Lung (tissue), 16 donors: ENCODE results near the gene C11orf16. TPM values are rescaled to one million over a fixed set of nuclear protein-coding genes. Genes with fewer than 3 reads are reported as not detected.
"Not testable (repeated sequence)": the region's sequence is repeated elsewhere in the genome, so short reads cannot be mapped to it uniquely, and the experiment has no call there.

Experiments used
- ATAC-seq: fragments of 200-7000 bp; cut with Tn5 transposase; one replicate; pipeline ENCODE4 v1.9.1; 2020; ENCODE audit warnings: moderate number of reproducible peaks; ENCODE audit not compliant: insufficient read depth, low FRiP score
- DNase-seq, 3 donors: peaks; one replicate each; pipeline ENCODE4 v3.0.0-alpha.2; 2013 to 2017
- H3K27ac ChIP-seq, 2 donors: one replicate each; pipeline ENCODE4 v1.5.1; 2013; ENCODE audit warnings: mild to moderate bottlenecking in 2 of 2, moderate library complexity in 2 of 2, control low read depth in 1 of 2, inconsistent platforms in 1 of 2, low read depth in 1 of 2, low read length in 1 of 2
- H3K27me3 ChIP-seq, 3 donors: one replicate each; pipeline ENCODE4 v1.5.1; 2013; ENCODE audit warnings: low read length in 2 of 3; ENCODE audit not compliant: control insufficient read depth in 3 of 3, insufficient read depth in 3 of 3
- H3K36me3 ChIP-seq, 4 donors: one replicate each; pipeline ENCODE4 v1.5.1; 2013; ENCODE audit warnings: low read length in 4 of 4, mild to moderate bottlenecking in 1 of 4, moderate library complexity in 1 of 4; ENCODE audit not compliant: control insufficient read depth in 4 of 4, insufficient read depth in 4 of 4
- H3K4me1 ChIP-seq, 5 donors: one replicate each; pipeline ENCODE4 v1.5.1; 2013; ENCODE audit warnings: low read length in 5 of 5, mild to moderate bottlenecking in 2 of 5, moderate library complexity in 1 of 5; ENCODE audit not compliant: control insufficient read depth in 5 of 5, insufficient read depth in 5 of 5
- H3K4me3 ChIP-seq: one replicate; pipeline ENCODE4 v1.5.1; 2013; ENCODE audit warnings: mild to moderate bottlenecking, control low read depth, moderate library complexity
- H3K9ac ChIP-seq, 2 donors: one replicate each; pipeline ENCODE4 v1.5.1; 2013; ENCODE audit warnings: low read length in 2 of 2, control low read depth in 1 of 2; ENCODE audit not compliant: insufficient read depth in 1 of 2
- H3K9me3 ChIP-seq, 4 donors: one replicate each; pipeline ENCODE4 v1.5.1; 2013; ENCODE audit warnings: low read length in 3 of 4, mild to moderate bottlenecking in 1 of 4, moderate library complexity in 1 of 4; ENCODE audit not compliant: control insufficient read depth in 4 of 4, insufficient read depth in 3 of 4
- WGBS, 2 donors: extraction: QIAGEN DNeasy Blood & Tissue Kit; methylation state at CpG; one replicate each; pipeline ENCODE4 v1.1.7; 2013; 5-methylcytosine and 5-hydroxymethylcytosine counted together
- long read RNA-seq, 5 donors: transcript quantifications; one replicate each; lab custom pipeline, GENCODE V29; 2026
- polyA plus RNA-seq, 2 donors: library from polyadenylated mRNA; stranded (reverse); fragments of 200-250 nt; gene quantifications; one replicate each; pipeline ENCODE4 v1.2.1, GENCODE V29; 2013
- total RNA-seq, 2 donors: library from RNA; depleted of rRNA in 1 of 2; stranded (reverse); fragments of >200 nt in 1 of 2; gene quantifications; one replicate each; pipeline ENCODE4 v1.2.1, GENCODE V29; 2014 to 2021
- TF ChIP-seq, protein P1 (sequence below): IDR thresholded peaks from 2 replicates; pipeline ENCODE4 v1.5.1; 2012; ENCODE audit warnings: mild to moderate bottlenecking; ENCODE audit errors: control extremely low read depth, extremely low read depth
- donor health status: control.
- donor health status: control.
- donor health status: Bipolar disorder and iron deficiency.
- donor health status: healthy.
- donor health status: DM: yes; HTN: yes; CAD: no.

The C11orf16 gene, protein sequence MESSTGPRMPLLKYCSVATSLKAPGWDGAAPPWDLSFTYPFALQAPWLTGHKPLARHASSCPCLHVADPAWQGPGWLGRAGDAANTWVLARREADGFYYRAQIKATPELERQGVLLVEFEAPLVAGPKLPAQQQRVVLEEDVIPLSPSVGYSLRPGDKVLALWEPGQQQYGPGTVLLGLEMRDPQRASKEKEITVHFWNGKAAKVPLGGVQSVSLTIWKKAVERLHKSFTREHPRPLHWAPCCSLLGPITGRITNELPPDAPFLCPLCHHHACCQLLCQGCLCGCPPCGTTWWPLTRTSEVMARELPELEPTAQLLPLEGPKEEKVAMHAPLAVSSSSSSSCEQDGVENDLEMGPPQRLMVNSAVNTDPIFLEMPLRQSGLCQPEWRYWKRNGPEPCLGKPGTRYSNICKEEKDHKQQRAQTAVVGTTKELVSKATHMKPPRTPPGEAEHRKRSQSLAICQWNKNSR
- 10 to 100 TPM in 1 of 2 donors, 1 to 10 TPM in 1; 8.4 to 14.0 TPM for total RNA-seq
- 1 to 10 TPM; 1.9 to 3.1 TPM for polyA plus RNA-seq
- long read RNA-seq, donor 1, partial matches to known transcripts, result 0 of 2 reads
- long read RNA-seq, donor 1, other reads (novel, unspliced or antisense), result 0 of 2 reads
- long read RNA-seq, donor 2, result 0 reads
- long read RNA-seq, donor 3, partial matches to known transcripts, result 0 of 3 reads
- long read RNA-seq, donor 3, other reads (novel, unspliced or antisense), result 0 of 3 reads
- long read RNA-seq, donor 4, result 0 reads
- long read RNA-seq, donor 5, partial matches to known transcripts, result 0 of 1 reads
- long read RNA-seq, donor 5, other reads (novel, unspliced or antisense), result 0 of 1 reads

DNA sequence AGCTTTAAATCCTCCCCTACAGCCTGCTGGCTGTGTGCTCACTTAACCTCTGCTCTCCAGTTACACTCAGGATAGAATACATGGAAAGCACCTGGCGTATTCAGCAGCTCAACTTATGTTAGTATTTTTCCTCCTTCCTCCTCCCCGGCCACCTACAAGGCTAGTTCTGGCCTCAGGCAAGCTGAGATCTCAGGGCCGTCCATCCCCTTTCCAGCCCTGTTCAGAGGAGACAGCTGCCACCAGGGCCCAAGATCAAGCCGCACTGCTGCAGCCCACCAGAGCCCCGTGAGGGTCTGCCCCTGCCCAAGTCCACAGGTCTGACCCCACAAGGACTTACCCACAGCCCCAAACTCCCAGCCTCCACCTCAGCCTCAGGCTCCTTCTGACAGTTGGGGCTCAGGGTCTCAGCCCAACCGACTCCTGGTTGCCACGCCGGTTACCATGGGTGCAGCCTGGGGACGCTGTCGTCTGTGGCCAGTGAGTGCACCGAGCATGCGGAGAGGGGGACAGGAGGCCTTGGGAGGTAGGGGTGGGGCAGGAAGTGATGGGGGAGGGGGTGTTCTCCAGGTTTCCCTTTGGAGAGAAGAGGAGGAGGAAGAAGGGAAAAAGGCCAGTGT is at the start of gene C11orf16:
C11orf16 (minus strand) TSS at position 384 of the 617 bp plus-strand sequence. CDS start 639 bp downstream, outside the sequence.
- Histone ChIP-seq H3K27ac (no peak within 1 kb of the TSS), H3K27me3 (no peaks in the 10 kb centered on the region), H3K9ac (no peak within 1 kb of the TSS), H3K9me3 (no peaks in the 10 kb centered on the region), H3K4me1 (no peaks in the 10 kb centered on the region), H3K4me3 (no peak within 1 kb of the TSS), H3K36me3 (no peaks in the 10 kb centered on the region)
- ATAC-seq (no peak), DNase-seq (no peak)
- 80 to 88% methylated on average over 12 of the region's 12 CpGs for WGBS, 2 donors
- TF ChIP-seq, protein P1, sequence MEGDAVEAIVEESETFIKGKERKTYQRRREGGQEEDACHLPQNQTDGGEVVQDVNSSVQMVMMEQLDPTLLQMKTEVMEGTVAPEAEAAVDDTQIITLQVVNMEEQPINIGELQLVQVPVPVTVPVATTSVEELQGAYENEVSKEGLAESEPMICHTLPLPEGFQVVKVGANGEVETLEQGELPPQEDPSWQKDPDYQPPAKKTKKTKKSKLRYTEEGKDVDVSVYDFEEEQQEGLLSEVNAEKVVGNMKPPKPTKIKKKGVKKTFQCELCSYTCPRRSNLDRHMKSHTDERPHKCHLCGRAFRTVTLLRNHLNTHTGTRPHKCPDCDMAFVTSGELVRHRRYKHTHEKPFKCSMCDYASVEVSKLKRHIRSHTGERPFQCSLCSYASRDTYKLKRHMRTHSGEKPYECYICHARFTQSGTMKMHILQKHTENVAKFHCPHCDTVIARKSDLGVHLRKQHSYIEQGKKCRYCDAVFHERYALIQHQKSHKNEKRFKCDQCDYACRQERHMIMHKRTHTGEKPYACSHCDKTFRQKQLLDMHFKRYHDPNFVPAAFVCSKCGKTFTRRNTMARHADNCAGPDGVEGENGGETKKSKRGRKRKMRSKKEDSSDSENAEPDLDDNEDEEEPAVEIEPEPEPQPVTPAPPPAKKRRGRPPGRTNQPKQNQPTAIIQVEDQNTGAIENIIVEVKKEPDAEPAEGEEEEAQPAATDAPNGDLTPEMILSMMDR, result no peak

DNA sequence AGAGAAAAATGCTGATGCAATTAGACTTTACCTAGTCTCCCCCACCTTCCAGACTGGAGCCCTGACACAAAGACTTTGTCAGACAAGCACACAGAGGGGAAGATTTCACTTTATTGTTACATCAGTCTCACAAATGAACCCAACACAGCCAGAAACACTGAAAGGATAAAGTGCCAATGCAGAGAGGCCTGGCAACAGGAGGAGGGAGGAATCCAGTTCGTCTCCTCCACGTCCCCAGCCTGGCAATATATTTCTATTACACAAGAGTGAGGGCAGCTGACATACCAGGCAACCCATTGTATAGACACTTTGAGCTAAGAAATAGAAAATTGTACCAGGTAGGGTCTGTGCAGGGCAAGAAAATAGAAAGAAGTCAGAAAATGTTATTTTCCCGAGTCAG is 47.7 kb upstream of the C11orf16 start:
- Histone ChIP-seq H3K27me3 (no peaks in the 10 kb centered on the region), H3K36me3 (no peaks in the 10 kb centered on the region), H3K4me1 (no peaks in the 10 kb centered on the region), H3K27ac (no peak overlapping the region), H3K4me3 (no peak overlapping the region), H3K9me3 (no peaks in the 10 kb centered on the region), H3K9ac (no peak overlapping the region)
- ATAC-seq (no peak), DNase-seq (no peak)
- TF ChIP-seq, protein P1, result no peak
- 80 to 87% methylated on average over 3 of the region's 3 CpGs for WGBS, 2 donors

DNA sequence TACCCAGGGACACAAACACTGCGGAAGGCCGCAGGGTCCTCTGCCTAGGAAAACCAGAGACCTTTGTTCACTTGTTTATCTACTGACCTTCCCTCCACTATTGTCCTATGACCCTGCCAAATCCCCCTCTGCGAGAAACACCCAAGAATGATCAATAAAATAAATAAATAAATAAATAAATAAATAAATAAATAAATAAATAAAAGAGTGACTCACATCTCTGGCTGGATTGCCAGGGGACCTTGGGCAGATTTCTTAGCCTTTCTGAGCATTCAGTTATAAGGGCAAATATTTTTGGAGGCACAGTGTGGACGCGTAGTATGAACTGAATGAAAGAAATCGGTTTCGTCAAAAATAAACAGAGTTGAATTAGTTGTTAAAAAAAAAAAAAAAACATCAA is 46.6 kb upstream of the C11orf16 start:
- not testable (repeated sequence) for H3K27me3 ChIP-seq, H3K36me3 ChIP-seq, H3K4me3 ChIP-seq, ATAC-seq, H3K4me1 ChIP-seq, DNase-seq, H3K9me3 ChIP-seq, H3K27ac ChIP-seq, H3K9ac ChIP-seq
- WGBS, 2 donors, result 92 to 95% methylated on average over 5 of the region's 7 CpGs

DNA sequence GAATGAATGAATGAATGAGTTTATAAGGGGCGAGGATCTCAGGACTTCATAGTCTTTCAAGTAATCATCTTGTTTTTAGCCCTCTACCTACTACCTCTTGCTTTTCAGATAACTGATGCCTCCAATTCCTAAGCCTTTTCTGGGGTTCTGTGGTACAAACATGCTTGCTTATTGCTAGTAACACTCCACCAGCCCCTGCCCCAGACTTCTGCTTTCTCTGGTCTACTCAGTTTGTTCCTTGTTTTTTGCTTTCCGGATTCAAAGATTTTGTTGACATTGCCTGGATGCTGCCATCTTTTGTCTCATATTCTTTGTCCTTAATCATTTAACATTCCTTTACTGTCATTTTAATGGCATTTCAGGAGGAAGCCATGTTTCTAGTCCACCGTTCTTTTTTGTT is 40.4 kb upstream of the C11orf16 start:
- Histone ChIP-seq H3K9ac (no peak overlapping the region), H3K4me3 (no peak overlapping the region), H3K27me3 (no peaks in the 10 kb centered on the region), H3K9me3 (no peaks in the 10 kb centered on the region), H3K4me1 (no peaks in the 10 kb centered on the region), H3K27ac (no peak overlapping the region), H3K36me3 (no peaks in the 10 kb centered on the region)
- DNase-seq (no peak), ATAC-seq (no peak)
- 70 to 79% methylated on average over 3 of the region's 3 CpGs for WGBS, 2 donors
- TF ChIP-seq, protein P1, result no peak
